IPS-15b (cell line): ENCODE results near the gene GNB1.
"Not testable (repeated sequence)": the region's sequence is repeated elsewhere in the genome, so short reads cannot be mapped to it uniquely, and the experiment has no call there.

Experiments used
- H3K27me3 ChIP-seq: one replicate; pipeline ENCODE4 v1.6.1; 2013; ENCODE audit warnings: low read length; ENCODE audit not compliant: control insufficient read depth, insufficient read depth
- H3K36me3 ChIP-seq: one replicate; pipeline ENCODE4 v1.6.1; 2013; ENCODE audit warnings: low read length; ENCODE audit not compliant: control insufficient read depth, insufficient read depth
- H3K4me1 ChIP-seq: one replicate; pipeline ENCODE4 v1.6.1; 2013; ENCODE audit warnings: mild to moderate bottlenecking, low read length; ENCODE audit not compliant: control insufficient read depth, insufficient read depth
- H3K4me3 ChIP-seq: one replicate; pipeline ENCODE4 v1.5.1; 2013; ENCODE audit warnings: low read depth, low read length
- H3K9ac ChIP-seq: one replicate; pipeline ENCODE4 v1.6.1; 2013; ENCODE audit warnings: low read depth, mild to moderate bottlenecking, low read length
- H3K9me3 ChIP-seq: one replicate; pipeline ENCODE4 v1.6.1; 2013; ENCODE audit warnings: mild to moderate bottlenecking, low read length; ENCODE audit not compliant: control insufficient read depth, insufficient read depth

The GNB1 gene

DNA sequence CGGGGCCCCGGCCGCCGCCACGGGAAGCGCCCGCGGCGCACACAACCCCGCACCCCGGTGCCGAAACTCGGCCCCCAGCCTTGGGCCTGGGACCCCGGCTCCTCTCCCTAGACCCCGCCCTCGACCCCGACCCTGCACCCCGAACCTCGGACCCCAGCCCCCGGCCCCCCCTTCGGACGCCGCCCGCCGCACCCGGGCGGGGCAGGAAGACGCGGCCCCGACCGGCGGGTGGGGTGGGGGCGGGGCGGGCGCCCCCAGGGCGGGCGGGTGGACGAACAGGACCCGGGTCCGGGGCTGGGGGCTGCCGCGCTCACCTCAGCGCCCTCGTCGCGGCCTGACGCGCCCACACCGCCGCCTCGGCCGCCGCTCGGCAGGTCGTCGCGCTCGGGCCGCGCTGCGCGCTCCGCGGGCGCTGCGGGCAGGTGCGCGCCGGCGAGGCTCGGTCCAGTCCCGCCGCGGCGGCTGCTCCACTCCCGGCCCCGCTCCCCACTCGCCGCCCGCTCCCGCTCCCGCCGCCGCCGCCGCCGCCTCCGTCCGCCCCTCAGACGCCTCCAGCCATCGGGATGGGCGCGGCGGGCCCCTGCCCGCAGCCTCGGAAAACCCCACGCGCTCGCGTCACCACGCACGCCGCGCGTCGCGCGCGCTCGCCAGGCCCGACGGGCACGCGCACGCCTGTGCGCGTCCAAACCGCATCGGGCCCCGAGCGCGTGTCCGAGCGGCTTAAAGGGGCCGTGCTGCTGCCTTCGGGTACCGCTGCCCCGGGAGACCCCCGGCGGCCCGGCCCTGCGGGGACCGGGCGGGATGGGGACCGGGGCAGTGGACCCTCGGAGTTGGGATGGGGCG lies at the start of gene GNB1:
Gene GNB1 (minus strand): TSS at position 582 of the 843 bp plus-strand sequence. CDS start 65,634 bp downstream, outside the sequence.
- peaks cover 7% of the 10 kb centered on the region for H3K4me1 ChIP-seq
- no peaks in the 10 kb centered on the region for H3K9me3 ChIP-seq
- no peaks in the 10 kb centered on the region for H3K36me3 ChIP-seq
- H3K27me3 ChIP-seq = no peaks in the 10 kb centered on the region
- peak within 1 kb of the TSS; percentile 68 for H3K4me3 ChIP-seq
- H3K9ac ChIP-seq = peak within 1 kb of the TSS; percentile 79

DNA sequence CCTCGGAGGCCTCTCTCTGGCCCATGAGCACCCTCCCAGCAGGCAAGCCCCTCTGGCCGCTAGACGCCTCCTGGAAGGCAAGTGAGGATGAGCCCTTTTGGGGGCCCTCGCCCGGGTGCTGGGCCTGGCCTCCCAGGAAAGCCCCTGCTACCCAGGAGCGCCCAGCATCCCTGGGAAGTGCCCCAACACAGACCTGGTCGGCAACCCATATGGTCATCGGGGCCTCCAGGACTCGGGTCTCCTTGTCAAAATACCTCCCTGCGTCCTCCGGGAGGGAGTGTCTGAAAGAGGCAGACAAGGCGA lies 49.2 kb upstream of the GNB1 start:
- no peaks in the 10 kb centered on the region for H3K36me3 ChIP-seq
- no peak overlapping the region for H3K9ac ChIP-seq
- no peak overlapping the region for H3K4me3 ChIP-seq
- no peaks in the 10 kb centered on the region for H3K27me3 ChIP-seq
- H3K9me3 ChIP-seq = no peaks in the 10 kb centered on the region
- no peaks in the 10 kb centered on the region for H3K4me1 ChIP-seq

DNA sequence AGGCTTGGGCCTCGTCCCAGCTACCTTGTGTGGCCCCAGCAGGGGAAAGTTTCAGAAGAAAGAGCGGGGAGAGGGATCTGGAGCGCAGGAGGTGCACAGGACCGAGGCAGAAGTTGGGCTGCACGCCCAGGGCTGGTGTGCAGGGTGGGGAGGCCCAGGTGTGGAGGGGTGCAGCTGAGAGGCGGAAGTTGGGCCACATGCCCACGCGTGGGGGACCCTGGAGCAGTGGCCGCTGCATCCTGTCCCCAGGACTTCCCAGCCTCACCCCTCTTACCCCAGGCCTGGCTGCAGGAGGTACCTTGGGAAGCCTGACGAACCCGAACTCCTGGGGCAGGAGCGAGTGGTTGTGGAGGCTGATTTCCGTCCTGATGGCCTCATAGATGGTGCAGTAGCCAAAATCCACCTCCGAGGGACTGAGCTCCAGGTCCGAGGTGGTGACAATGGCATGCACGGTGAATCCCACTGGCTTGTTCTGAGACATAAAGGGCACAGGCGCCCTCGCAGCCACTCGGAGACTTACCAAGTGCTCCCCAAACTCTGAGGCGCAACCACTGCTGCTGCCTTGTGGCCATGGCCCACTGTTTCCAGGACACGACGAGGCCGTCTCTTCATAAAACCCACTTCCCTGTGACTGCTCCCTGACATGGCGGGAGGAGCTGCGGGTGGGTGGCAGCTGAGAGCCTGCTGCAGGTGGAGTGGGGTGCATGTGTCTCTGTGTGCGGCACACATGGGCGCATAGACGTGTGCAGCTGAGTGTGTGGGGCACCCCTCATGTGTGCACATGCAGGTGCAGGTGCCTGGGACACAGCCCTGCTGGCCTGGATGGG lies 48.6 kb upstream of the GNB1 start:
- no peaks in the 10 kb centered on the region for H3K27me3 ChIP-seq
- no peaks in the 10 kb centered on the region for H3K4me1 ChIP-seq
- H3K9ac ChIP-seq = no peak overlapping the region
- H3K36me3 ChIP-seq = no peaks in the 10 kb centered on the region
- peaks cover under 1% of the 10 kb centered on the region for H3K9me3 ChIP-seq
- no peak overlapping the region for H3K4me3 ChIP-seq

DNA sequence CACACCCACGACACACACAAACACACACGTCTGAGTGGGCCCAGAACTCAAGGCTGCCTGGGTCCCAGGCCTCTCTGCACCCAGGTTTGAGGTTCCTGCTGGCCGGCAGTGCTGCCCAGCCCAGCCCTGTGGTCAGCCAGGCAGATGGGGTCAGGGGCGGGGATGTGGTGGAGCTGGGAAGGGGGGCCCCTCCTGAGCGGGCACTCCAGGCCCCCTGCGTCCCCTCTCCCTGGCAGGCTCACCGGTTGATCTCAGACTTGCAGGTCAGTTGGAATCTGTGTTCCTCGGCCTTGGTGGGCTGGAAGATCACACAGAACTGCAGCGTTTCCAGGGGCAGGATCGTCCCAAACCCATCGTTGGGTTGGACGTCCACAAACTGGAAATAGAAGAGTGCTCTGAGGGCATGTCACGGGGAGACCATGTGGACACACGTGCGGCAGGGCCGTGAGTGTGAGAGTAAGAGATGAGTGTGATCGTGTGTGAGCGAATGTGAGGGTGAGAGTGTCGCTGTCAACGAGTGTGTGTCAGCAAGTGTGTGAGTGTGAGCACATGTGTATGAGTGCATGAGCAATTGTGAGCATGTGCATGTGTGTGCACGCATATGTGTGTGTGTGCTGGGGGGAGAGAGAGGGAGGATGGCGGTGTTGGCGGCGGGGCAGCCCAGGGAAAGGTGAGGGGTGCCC lies 47.9 kb upstream of the GNB1 start:
- Histone ChIP-seq H3K9ac (no peak overlapping the region), H3K27me3 (no peaks in the 10 kb centered on the region), H3K4me1 (no peaks in the 10 kb centered on the region), H3K36me3 (no peaks in the 10 kb centered on the region), H3K4me3 (no peak overlapping the region), H3K9me3 (peaks cover 3% of the 10 kb centered on the region)

DNA sequence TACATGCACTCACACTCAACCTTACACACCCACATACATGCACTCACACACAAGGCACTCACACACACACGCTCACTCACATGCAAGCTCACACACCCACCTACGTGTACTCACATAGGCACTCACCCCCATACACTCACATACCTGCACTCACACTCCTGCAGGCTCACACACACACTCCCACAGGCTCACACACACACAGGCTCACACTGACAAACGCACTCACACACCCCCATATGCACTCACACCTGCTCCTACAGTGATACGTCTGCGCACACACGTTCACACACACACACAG lies 47.3 kb upstream of the GNB1 start:
- Histone ChIP-seq H3K4me3 (no peak overlapping the region), H3K9ac (no peak overlapping the region), H3K9me3 (peaks cover 3% of the 10 kb centered on the region), H3K4me1 (no peaks in the 10 kb centered on the region), H3K27me3 (no peaks in the 10 kb centered on the region), H3K36me3 (no peaks in the 10 kb centered on the region)

DNA sequence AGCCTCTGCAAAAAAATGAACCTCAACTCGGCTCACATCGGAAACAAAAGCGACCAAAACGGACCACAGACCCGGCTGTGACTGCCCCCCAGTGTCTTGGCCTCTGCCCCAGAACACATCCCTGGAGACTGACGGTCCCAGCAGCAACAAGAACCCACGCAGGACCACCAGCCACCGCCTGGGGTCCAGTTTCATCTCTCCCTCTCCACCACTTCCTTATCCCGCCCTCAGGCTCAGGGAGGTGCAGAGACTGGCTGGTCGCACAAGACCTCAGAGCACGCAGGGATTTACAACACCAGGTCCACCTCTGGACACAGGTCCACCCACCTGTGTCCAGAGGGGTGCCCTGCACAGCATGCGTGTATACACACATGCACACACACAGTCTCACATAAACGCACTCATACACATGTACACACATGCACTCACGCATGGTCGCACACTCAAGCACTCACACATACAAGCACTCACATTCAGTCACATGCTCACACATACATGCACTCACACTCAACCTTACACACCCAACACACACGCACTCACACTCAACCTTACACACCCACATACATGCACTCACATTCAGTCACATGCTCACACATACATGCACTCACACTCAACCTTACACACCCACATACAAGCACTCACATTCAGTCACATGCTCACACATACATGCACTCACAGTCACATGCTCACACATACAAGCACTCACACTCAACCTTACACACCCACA lies 46.8 kb upstream of the GNB1 start:
- Histone ChIP-seq H3K4me3 (no peak overlapping the region), H3K4me1 (no peaks in the 10 kb centered on the region), H3K9ac (no peak overlapping the region), H3K9me3 (peaks cover 3% of the 10 kb centered on the region), H3K27me3 (no peaks in the 10 kb centered on the region), H3K36me3 (no peaks in the 10 kb centered on the region)

DNA sequence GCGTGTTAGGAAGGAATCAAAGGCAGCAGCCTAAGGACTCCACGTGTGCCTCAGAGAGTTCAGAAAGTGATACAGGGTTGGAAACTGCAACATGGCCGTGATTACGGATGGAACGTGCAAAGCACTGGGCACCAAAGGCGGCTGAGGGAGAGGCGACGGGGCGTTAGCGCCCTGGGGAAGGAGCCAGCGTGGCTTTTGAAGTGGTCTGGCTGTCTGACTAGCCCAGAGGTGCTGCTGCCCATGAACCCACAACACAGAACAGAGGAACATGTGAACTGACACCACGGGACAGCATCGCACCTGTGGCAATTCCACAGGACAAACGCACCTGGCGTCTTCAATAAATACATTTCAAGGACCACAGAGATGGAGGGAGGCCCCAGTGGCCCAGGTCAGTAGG lies 46.2 kb upstream of the GNB1 start:
- Histone ChIP-seq H3K9me3 (peaks cover 3% of the 10 kb centered on the region), H3K4me1 (no peaks in the 10 kb centered on the region), H3K36me3 (no peaks in the 10 kb centered on the region), H3K27me3 (no peaks in the 10 kb centered on the region), H3K4me3 (no peak overlapping the region), H3K9ac (no peak overlapping the region)

DNA sequence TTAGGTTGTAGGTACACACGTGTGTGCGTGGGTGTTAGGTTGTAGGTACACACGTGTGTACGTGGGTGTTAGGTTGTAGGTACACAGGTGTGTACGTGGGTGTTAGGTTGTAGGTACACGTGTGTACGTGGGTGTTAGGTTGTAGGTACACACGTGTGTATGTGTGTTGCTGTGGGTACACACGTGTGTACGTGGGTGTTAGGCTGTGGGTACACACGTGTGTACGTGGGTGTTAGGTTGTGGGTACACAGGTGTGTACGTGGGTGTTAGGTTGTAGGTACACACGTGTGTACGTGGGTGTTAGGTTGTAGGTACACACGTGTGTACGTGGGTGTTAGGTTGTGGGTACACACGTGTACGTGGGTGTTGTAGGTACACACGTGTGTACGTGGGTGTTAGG lies 44.0 kb upstream of the GNB1 start:
- H3K36me3 ChIP-seq, H3K4me3 ChIP-seq, H3K9ac ChIP-seq, H3K4me1 ChIP-seq, H3K27me3 ChIP-seq, H3K9me3 ChIP-seq: not testable (repeated sequence)

DNA sequence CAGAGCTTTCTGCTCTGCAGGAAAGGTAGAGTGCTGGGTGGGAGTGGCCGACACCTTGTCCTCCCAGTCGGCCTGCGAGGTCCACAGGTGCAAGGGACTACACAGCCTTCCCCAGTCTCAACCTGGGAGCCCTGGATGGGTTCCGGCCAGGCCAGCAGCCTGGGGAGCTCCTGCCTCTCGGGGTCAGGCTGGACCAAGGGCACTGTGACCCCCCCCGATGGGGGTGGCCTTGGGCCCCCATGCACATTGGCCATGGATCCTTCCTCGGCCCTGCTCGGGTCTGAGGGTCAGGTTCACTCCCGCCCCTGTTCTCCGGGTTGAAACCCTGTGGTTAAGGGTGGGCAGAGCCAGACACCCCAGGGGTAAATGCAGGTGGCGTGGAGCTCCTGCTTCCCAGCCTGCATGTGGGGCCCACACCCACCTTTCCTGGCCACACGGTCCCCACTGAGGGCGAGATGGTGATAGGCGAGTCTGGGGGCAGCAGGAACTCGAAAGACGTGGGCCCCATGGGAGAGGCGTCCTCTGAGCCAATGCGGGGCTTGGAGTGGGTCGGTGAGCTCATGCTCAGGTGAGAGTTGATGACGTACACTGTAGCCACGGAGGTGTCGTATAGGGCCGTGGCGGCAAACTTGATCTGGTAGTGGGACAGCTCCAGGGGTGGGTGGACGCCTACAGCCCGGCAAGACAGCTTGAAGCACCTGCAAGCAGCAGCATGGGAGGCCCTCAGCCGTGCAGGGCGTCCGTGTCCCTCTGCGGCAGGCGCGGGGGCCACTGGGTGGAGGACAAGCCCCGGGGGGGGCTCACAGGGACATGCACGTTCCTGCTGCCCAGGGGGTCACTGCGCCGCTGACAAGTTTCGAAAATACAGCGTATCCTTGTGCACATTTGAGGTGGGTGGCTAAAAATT lies 39.0 kb upstream of the GNB1 start:
- Histone ChIP-seq H3K36me3 (no peaks in the 10 kb centered on the region), H3K4me3 (no peak overlapping the region), H3K27me3 (no peaks in the 10 kb centered on the region), H3K9me3 (peaks cover 3% of the 10 kb centered on the region), H3K4me1 (no peaks in the 10 kb centered on the region), H3K9ac (no peak overlapping the region)

DNA sequence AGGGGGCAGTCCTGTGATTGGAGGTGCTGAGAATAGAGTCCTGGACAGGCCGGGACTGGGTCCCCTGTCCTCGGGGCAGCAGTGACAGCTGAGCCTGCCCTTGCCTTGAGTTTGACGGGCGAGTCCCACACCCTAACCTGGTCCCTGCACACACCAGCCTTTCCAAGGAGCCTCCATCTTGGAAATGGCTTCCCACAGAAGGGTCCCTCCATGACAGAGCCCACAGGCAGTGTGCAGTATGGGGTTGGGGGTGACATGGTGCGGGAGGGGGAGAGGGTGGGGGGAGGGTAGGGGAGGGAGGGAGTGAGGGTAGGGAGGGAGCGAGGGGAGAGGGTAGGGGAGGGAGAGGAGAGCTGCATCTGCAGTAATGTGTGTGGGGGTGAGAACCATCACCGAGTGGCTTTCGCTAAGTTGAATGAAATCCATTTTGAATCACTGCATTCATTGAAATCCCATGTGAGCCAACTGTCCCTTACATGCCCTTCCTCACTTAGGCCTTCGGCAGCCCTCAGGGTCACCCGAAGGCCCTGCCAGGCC lies 38.3 kb upstream of the GNB1 start:
- H3K4me3 ChIP-seq = no peak overlapping the region
- no peaks in the 10 kb centered on the region for H3K4me1 ChIP-seq
- H3K9ac ChIP-seq = no peak overlapping the region
- no peaks in the 10 kb centered on the region for H3K9me3 ChIP-seq
- no peaks in the 10 kb centered on the region for H3K36me3 ChIP-seq
- H3K27me3 ChIP-seq = no peaks in the 10 kb centered on the region
